HG03432 (cell line): ENCODE data around the gene ADAMTSL3.

Experiments
- ATAC-seq: cut with Tn5 transposase; IDR thresholded peaks from one replicate; pipeline ENCODE4 v1.9.1; 2021; ENCODE audit warnings: mild to moderate bottlenecking, moderate library complexity; ENCODE audit not compliant: unreplicated experiment

Gene ADAMTSL3

DNA sequence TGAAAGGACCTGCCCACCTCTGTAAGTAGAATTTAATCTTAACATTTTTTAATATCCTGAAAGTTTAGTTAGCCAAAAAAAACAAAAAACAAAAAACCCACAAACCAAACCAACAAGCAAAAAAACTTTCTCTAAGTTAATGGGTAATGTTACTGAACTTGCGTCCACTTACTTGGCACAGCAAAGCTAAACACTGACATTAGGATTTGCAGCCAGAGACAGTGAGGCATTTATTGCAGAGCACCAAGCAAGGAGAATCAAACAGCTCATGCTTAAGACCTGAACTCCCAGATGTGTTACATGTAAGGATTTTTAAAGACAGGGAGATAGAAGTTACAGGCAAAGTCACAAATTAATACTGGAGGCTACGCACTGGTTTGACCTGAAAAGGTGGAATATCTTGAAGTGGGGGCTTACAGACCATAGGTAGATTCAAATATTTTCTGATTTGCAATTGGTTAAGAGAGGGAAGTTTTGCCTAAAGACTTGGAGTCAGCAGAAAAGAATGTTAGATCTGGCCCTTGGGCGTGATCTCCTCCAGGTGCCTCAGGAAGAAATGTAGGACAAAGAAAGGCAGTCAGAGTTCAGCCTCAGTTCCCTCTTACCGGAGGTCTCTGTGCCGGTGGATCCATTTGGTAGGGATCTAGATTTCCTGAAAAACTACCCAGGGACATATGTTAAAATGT is 205.0 kb downstream of the ADAMTSL3 start:
- no peak for ATAC-seq

DNA sequence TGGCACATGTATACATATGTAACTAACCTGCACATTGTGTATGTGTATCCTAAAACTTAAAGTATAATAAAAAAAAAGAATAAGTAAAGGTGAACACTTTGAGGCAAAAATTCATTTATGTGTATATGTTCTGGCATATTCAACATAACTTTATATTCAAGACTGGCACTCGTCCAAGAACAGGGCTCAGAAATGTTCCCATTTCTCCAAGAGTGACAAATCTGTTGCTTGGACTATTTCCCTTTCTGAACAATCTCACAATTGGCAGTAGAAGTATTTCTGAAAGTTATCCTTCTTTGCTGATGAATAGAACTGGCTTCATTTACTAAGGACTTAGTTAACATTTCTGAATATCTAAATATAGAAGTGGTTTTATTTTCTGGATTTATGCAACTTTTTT is 212.8 kb downstream of the ADAMTSL3 start:
- no peak for ATAC-seq

DNA sequence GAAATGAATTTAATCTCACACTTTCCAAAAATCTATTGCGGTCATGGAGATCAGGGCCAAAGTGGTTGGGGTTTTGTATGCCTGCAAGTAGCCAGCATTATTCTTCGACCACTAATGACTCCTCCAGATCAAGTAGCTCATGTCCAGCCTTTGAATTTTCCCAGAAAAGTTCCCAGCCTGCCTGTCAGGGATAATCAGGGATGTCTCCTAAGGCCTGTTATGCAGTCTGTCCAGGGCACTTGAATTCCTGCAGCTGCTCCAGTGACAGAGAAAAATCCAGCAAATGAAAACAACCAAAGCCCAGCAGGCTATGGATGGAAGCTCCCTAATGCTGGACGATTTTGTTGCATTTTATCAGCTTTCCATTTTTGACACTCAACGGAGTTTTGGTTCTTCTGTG is 215.4 kb downstream of the ADAMTSL3 start:
- no peak for ATAC-seq

DNA sequence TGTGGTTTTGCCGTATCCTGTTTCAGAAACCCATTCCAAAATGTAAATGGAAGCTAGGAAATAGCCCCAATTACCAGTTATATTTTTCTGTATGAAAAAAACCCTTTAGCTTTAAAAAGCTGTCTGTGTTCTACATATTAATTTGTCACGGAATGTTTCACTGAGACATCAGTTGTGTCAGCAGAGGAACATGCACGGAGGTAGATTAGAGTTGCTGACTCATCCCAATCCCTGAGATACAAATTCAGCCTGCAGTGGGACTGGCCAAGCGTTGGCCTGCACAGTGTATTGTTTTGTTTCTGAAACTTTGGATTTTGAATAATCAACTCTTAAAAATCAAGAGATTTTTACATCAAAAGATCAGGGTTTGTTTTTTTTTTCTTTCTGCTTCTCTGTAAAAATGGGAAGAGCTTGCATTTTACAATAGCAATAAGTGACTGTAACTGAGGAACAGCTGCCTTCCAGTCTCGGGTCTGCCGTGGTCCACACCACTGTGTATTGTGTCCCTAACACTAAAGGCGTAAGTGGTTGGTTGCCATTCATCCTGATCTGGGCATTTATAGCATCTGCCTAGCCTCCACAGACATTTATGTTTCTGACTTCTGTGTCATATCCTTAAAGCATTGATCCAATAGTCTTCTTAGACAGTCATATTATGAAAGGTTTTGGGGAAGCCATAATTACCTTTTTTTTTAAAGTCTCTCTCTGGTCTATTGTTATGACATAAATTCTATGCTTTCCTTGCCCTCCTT is 218.1 kb downstream of the ADAMTSL3 start:
- peak; percentile 96 for ATAC-seq

DNA sequence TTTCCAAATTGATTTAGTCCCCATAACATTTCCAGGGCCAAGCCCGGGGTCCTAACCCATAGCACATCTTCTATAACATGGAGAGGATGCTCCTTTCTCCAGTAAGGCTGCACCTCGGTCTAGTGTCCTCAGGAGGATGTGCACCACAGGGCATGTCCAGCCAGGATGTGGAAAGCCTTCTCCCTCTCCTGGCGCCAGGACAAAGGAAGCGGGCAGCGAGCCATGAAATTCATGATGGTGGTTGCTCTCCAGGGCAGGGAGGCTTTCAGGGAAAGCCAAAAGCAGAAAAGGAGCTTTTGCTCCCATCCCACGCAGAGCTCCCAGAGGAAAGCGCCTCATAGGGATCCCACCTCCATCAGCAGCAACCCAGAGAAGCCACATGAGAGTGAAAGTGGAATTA is 220.0 kb downstream of the ADAMTSL3 start:
- ATAC-seq = no peak

DNA sequence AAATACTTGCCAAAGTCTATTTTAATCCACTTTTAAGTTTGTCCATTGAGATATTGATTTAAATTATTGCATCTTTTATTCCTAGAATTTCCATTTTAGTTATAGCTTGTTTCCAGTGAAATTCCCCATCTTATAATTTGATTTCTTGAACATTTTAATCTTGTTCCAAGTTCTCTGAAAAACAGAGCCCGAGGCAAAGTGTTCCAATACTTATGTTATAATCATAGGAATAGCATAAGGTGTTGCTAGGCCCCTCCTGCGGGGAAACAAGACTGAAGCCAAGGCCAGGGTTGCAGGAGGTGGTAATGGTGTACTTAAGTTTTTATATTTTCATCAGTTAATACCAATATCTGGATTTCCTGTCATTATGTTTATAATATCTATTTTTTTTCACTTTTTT is 226.6 kb downstream of the ADAMTSL3 start:
- no peak for ATAC-seq

DNA sequence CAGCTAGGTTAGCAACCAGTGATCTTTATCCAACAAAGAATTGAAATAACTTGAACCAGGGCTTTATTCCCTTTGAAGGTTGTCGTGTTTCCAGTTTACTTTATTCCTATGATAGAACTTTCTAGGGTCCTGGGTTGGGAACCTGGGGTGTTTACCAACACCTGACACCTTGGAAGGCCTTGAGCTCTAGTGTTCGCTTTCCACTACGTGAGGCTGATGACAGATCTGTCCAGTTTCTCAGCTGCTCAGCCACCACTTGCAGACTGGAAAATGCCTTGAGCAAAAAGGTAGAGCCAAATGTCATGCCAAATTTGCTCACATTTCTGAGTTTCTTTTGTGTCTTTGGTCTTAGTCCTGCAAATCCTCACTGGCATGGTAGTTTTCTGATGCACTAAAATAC is 227.2 kb downstream of the ADAMTSL3 start:
- no peak for ATAC-seq

DNA sequence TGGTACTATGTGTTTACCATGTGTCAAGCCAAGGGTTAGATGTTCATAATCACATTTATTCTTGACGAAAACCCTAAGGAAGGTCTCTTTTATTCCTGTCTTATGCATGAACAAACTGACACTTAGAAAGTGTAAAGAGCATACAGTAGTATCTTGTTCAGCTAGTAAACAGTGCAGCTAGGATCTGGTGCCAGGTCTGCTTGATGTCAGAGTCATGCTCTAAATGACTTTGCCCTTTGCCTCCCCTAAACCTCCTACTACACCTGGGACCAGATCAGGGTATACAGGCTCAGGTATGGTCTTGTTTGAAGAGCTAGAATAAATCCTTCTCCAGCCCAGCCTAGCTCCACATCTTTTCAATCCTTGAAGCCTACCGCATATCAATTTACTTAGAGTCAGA is 232.4 kb downstream of the ADAMTSL3 start:
- ATAC-seq = no peak

DNA sequence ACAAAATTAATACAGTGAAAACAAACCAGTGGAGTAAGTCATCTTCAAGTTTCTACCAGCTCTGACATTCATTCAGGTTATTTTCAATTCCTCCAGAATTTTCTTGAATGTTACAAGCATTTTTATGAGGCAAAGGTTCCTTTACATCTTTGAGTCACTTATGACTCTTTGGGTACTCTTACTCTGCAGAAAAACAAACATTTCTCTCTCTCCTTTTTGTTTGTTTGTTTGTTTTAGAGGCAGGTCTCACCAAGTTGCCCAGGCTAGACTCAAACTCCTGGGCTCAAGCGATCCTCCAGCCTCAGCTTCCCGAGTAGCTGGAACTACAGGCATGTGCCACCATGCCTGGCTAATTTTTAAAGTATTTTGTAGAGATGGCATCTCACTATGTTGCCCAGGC is 233.5 kb downstream of the ADAMTSL3 start:
- no peak for ATAC-seq

DNA sequence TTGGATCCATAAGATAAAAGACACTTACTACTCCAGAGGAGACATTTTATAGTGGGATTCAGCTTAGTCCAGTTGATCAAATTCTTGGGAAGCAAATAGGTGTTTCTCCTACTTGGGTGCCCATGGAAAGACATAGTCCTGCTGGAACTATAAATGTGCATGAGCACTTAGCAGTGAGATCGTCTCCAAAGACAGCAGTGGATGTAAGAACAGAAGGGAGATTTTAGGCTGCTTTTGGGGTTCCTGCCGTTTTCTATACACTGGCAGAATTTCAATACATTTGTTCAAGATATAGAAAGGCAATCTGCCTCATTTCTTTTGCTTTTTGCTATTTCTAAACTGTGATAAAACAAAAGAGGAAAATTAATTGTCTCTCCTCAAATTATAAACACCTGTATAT is 234.0 kb downstream of the ADAMTSL3 start:
- ATAC-seq = no peak

DNA sequence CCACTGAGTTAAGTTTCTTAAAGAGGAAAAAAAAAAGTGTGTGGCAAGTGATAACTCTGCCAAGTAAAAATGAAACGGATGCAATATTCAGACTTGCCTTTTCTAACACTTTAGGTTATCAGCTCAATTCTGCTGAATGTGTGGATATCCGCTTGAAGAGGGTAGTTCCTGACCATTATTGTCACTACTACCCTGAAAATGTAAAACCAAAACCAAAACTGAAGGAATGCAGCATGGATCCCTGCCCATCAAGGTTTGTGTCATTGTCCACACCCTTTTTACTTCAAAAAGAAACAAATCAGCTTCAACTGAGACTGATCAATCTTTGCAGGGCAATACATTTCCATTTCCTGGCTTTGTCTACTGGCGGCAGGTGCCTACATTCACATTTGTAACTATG is 236.1 kb downstream of the ADAMTSL3 start:
- no peak for ATAC-seq

DNA sequence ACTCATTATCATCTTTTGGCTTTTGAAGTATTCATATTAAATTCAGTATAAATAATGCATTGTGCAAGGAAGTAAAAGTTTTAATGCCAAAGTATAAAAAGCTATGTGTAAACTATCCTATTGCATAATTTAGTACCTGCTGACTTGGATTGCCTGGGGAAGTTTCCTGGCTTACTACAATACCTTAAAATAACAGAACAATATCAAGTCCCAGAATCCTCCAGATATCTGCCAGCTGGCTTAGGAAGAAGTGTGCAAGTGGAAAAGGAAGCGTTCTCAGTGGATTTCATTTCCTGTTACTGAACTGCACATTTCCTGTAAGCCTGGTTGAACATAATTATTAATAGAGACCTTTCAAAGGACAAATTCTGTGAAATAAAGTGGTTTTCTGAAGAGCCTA is 236.7 kb downstream of the ADAMTSL3 start:
- no peak for ATAC-seq

DNA sequence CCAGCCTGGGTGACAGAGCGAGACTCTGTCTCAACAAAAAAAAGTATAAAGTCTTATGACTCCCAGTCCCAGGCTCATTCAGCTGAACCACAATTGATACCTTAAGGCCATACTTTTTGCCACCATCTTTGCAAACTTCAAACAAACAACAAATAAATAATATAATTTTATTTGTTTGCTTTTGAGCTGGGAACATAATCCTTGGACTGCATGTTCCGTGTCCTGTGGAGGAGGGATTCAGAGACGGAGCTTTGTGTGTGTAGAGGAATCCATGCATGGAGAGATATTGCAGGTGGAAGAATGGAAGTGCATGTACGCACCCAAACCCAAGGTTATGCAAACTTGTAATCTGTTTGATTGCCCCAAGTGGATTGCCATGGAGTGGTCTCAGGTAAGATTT is 238.6 kb downstream of the ADAMTSL3 start:
- ATAC-seq = no peak

DNA sequence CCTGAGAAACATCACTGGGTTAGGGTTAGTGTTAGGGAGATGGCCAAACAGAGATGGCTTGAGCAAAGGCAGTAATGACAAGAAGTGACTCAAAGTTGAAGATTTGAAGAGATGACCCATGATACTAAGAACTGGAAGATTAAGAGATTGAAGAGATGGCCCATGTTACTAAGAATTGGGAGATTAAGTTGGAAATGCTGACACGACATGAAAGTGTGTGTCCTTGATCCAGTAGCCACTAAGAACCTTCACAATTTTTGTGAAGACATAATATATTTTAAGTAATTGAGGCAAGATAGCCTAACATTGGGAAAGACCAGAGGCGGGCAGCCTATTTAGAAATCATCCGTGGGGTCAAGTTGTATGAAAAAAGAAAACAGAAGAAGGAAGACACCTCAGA is 239.4 kb downstream of the ADAMTSL3 start:
- ATAC-seq = no peak

DNA sequence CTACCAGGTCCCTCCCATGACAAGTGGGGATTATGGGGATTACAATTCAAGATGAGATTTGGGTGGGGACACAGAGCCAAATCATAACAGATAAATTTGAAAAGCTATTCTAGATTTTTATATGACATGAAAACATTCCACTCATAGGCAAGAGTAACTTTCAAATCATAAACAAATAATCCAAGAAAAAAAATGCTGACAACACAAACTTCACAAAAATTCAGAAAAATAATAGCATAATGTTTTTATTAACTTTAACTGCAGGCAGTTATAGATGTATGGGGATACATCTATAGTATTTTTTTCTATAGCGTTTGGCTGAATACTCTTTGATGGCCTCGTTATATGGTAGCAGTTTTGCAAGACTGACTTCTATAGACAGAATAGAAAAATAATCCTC is 243.1 kb downstream of the ADAMTSL3 start:
- ATAC-seq = no peak

DNA sequence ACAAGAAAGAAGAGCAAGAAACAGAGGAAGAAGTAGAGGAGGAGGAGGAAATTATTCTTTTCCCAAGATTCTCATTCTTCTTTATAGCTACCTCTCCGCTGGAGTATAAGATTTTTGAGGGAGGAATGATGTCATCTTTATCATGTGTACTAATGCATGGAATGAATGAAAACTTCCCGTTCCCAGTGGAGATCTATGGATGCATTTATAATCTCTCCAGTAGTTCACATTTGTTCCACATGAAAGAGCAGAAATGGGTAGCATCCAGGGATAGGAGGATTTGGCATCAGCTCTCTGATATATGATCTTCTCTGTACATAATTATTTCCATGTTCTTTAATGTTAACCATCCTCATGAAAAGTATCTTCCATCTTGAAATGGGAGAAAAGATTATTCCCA is 244.4 kb downstream of the ADAMTSL3 start:
- no peak for ATAC-seq

DNA sequence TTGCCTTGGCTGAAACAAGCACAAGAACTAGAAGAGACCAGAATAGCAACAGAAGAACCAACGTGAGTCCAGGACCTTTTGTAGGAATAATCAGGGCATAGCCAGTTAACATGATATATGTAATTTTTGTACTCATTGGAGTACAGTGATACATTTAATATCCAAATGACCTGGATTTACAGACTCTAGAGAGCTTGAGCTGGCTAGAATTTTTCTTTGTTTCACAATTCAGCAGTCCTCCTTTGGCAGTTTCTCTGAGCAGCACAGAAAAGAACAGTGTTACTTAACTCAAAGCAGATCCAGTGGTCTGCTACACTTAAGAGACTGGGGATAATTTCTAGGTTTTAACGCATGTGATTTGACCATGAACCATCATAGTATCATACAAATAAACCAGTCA is 245.7 kb downstream of the ADAMTSL3 start:
- no peak for ATAC-seq

DNA sequence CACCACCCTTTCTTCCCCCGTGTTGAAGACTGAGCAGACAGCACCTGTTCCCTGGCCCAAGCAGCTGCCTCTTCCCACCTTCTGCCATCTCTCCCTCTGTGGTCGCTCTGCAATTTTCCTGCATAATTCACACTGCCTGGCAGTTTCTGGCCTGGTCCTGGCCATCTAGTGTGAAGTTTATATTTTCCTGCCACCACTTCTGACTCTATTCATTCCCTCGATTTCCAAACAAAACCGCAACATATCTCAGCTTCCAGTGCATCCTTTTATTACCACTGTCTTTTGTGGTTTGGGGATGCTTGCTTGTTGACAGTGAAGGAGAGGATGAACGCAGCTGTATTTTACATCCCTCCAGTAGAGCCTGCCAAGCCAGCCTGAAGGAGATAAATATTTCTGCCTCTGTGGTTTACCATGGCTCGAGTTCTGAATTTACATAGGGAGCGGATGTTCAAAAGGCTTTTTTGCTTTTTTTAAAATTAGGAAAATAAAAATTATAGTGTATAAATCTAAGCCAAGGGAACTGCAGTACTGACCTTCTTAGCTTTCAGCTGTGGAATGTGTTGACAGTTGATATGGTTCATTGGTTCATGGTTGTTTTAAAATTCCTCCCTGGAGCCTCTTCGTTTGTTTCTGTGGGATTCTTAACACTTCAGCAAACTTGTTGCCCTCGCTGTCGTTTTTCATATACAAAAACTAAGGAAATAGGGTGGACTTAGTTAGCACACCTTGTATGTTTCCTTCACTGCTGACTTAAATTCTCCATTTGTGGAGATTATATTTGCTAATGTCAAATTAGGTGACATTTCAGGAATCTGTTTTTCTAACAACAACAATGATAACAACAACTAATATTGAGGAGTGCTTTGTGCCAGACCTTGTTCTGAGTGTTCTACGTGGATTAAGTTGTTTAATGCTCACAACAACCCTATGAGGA is 250.5 kb downstream of the ADAMTSL3 start:
- no peak for ATAC-seq

DNA sequence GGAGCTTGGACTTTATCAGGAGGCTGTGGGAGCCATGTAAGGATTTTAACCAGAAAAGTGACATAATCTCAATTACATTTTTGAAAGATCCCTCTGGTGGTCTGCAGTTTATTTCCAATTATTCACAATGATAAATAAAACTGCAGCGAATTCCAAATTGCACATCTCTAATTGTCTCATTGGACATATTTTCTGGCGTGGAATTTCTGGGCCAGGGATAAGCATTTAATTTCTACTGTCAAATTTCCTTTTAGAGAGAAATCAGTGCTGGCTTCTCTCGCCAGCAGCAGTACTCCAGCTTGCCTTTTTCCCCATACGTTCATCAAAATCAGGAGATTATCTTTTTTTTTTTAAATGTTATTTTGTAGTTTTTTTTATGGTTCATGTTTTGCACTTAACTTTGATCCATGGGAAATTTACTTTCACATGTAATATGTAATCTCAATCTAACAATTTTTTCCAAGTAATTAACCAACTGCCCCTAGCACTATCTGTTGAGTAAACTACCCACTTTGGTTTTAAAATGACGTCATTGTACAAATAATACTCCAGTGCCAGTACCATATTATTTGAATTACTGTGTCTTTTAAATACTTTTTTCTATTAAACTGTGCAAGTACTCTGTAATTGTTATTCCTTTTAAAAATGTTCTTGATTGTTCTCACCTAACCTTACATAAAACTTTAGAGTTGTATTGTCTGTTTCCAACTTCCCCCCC is 251.8 kb downstream of the ADAMTSL3 start:
- ATAC-seq = no peak

DNA sequence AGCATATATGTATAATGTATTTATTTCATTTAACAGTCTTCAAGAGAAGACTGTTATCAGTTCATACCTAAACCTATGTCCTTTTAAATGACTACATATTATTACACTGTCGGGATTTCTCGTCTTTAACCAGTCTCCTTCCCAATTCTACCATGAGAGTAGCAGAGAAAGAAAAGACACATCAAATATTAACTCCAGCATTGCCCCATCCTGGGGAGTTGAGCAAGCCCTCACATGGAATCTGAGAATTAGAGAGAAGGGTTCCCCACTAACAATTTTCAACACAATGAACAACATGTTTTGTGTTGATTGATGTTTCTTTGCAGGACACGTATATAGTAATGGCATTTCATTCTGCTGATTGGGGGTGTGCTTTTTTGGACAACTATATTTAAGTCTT is 257.4 kb downstream of the ADAMTSL3 start:
- ATAC-seq = no peak

DNA sequence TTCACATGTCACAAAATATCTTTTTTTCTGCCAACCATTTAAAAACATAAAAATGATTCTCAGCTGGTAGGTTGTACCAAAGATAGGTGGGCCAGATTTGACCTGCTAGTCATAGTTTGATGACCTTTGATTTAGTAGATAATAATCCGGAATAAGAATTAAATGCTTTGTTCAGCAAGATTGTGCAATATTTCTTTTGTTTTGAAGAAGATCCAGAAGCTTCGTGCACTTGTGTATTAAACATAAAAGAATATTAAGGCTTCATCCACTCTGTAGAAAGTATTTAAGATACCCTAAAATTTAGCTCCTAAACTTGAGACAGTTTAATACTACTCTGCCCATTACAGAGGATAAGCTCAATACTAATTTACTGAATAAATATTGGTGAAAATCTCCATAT is 258.4 kb downstream of the ADAMTSL3 start:
- no peak for ATAC-seq
